Activated CD4-positive, CD25-positive, alpha-beta regulatory T cell (primary cell): ENCODE measurements around the gene ISG20L2.

Source experiments
- DNase-seq, 4 experiments: peaks; one replicate each; lab custom pipeline; 2025; lab: John Stamatoyannopoulos, UW

ISG20L2 gene

GRCh38 chr1:156740741-156741480, 12.3 kb upstream of the ISG20L2 start, which contains the start of gene MRPL24:
Gene MRPL24 (minus strand): TSS chr1:156741088. CDS start chr1:156738704, 2,384 bp downstream.
- peak; percentile 92 to 99 (median 93) for DNase-seq

- DNase-seq, result no peak
Measured at GRCh38 chr1:156740237-156740740, 11.7 kb upstream of the ISG20L2 start.

GRCh38 chr1:156738916-156739315, 10.3 kb upstream of the ISG20L2 start:
- DNase-seq, result no peak

- no peak for DNase-seq
Measured at GRCh38 chr1:156738407-156738806, 9.8 kb upstream of the ISG20L2 start.

GRCh38 chr1:156733989-156734584, 5.5 kb upstream of the ISG20L2 start:
- DNase-seq, result no peak

- peak; percentile 53 to 69 (median 62) for DNase-seq
Measured at GRCh38 chr1:156727926-156728598, 504 bp downstream of the ISG20L2 start, which contains the start of gene METTL25B. Gene METTL25B (plus strand): TSS chr1:156728469. CDS start chr1:156729105, 636 bp downstream.

GRCh38 chr1:156727492-156727891, 1.1 kb downstream of the ISG20L2 start:
- DNase-seq, result no peak

GRCh38 chr1:156726549-156727226, 1.9 kb downstream of the ISG20L2 start:
- peak in 2 of 4 experiments; percentile 18 for DNase-seq

- DNase-seq, result peak; percentile 64 to 71 (median 68)
Measured at GRCh38 chr1:156725683-156726280, 2.8 kb downstream of the ISG20L2 start.

- DNase-seq, result no peak
Measured at GRCh38 chr1:156721535-156721934, 7.0 kb downstream of the ISG20L2 start.

- no peak for DNase-seq
Measured at GRCh38 chr1:156721131-156721530, 7.4 kb downstream of the ISG20L2 start.

- DNase-seq, result no peak
Measured at GRCh38 chr1:156717351-156717750, 11.2 kb downstream of the ISG20L2 start.

- no peak for DNase-seq
Measured at GRCh38 chr1:156714830-156715229, 13.7 kb downstream of the ISG20L2 start.

GRCh38 chr1:156712626-156713025, 15.9 kb downstream of the ISG20L2 start:
- no peak for DNase-seq

GRCh38 chr1:156711011-156711817, 17.4 kb downstream of the ISG20L2 start:
- DNase-seq, result no peak

GRCh38 chr1:156709757-156710489, 18.6 kb downstream of the ISG20L2 start:
- DNase-seq, result no peak

GRCh38 chr1:156709031-156709430, 19.5 kb downstream of the ISG20L2 start:
- DNase-seq, result no peak

- no peak for DNase-seq
Measured at GRCh38 chr1:156708218-156708661, 20.3 kb downstream of the ISG20L2 start.

- DNase-seq, result no peak
Measured at GRCh38 chr1:156707417-156708217, 20.9 kb downstream of the ISG20L2 start.
